ENCODE results near the gene CNGB1. TPM values are rescaled to one million over a fixed set of nuclear protein-coding genes. Genes with fewer than 3 reads are reported as not detected.
"Not testable (repeated sequence)": the region's sequence is repeated elsewhere in the genome, so short reads cannot be mapped to it uniquely, and the experiment has no call there.

The CNGB1 gene
- total RNA-seq, 2 experiments from 2014 or later = not detected

DNA sequence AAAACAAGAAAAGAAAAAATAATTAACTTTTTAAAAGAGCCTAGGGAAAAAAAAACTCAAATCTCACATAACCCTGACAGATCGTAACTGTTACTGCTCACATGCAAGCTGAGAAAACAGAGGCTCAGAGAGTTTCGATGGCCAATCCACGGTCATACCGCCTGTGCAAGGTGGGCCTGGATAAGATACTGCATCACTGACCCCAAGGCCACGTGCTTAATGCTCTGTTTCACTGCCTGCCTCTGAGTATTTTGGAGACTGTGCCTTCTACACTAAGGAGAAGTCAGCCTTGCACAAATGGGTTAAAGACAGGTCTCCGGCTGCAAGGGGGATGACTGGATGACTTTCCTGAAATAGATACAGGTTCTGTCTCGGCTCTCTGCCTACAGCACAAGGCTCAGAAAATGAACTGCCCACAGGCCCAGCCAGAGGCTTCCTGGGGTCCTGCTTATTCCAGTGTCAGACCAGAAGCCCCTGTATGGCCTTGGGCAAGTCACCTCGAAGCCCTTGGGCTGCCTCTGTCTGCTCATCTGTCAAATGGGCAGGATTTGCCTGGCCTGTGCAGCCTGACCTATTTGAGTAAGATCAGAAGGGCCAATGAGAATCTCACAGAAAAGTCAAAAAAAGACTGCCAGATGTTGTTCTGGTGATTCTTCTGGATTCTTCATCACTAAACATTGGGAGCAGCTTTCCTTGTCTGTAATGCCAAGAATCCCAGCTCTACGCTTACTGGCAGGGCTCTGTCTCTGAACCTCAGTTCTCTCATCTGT, 25.8 kb downstream of the CNGB1 start:
- intact Hi-C loops (cut with micrococcal nuclease) = no loop called here
- H3K9me3 Mint-ChIP-seq = no peaks in the 10 kb centered on the region
- CTCF ChIA-PET = no interaction called here

DNA sequence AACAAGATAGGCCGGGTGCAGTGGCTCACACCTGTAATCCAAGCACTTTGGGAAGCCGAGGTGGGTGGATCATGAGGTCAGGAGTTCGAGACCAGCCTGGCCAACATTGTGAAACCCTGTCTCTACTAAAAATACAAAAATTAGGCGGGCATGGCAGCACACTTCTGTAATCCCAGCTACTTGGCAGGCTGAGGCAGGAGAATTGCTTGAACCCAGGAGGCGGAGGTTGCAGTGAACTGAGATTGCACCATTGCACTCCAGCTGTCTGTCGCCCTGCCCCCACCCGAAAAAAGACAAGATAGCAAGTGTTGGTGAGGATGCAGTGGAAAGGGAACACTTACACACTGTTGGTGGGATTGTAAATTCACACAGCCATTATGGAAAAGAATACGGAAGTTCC, 27.5 kb downstream of the CNGB1 start:
- H3K9me3 Mint-ChIP-seq; CTCF ChIA-PET; DNase-seq; H3K27me3 Mint-ChIP-seq; H3K4me3 Mint-ChIP-seq; ATAC-seq; H3K27ac Mint-ChIP-seq; intact Hi-C loops (cut with micrococcal nuclease); H3K36me3 Mint-ChIP-seq (ENCODE audit: low read depth); H3K4me1 Mint-ChIP-seq (ENCODE audit: low read depth); POLR2A ChIA-PET: not testable (repeated sequence)

More for the DNA sequence above, 25.8 kb downstream of the CNGB1 start:
- DNase-seq = no peak
- Mint-ChIP-seq H3K4me1 (ENCODE audit: low read depth) (no peaks in the 10 kb centered on the region), H3K27me3 (peaks cover 1% of the 10 kb centered on the region), H3K27ac (no peak overlapping the region), H3K36me3 (ENCODE audit: low read depth) (no peaks in the 10 kb centered on the region), H3K4me3 (no peak overlapping the region)
- TF ChIP-seq, protein P1, sequence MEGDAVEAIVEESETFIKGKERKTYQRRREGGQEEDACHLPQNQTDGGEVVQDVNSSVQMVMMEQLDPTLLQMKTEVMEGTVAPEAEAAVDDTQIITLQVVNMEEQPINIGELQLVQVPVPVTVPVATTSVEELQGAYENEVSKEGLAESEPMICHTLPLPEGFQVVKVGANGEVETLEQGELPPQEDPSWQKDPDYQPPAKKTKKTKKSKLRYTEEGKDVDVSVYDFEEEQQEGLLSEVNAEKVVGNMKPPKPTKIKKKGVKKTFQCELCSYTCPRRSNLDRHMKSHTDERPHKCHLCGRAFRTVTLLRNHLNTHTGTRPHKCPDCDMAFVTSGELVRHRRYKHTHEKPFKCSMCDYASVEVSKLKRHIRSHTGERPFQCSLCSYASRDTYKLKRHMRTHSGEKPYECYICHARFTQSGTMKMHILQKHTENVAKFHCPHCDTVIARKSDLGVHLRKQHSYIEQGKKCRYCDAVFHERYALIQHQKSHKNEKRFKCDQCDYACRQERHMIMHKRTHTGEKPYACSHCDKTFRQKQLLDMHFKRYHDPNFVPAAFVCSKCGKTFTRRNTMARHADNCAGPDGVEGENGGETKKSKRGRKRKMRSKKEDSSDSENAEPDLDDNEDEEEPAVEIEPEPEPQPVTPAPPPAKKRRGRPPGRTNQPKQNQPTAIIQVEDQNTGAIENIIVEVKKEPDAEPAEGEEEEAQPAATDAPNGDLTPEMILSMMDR (IDR thresholded peaks at IDR 0.05) = no peak
- ATAC-seq = no peak
- POLR2A ChIA-PET = no interaction called here

DNA sequence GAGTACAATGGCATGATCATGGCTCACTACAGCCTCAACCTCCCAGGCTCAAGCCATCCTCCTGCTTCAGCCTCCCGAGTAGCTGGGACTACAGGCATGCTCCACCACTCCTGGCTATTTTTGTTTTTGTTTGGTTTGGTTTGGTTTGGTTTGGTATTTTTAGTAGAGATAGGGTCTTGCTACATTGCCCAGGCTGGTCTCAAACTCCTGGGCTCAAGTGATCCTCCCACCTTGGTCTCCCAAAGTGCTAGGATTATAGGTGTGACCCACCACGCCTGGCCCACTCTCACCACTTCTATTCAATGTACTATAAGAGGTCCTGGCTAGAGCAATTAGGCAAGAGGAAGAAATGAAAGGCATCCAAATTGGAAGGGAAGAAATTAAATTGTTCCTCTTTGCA, 29.0 kb downstream of the CNGB1 start:
- H3K9me3 Mint-ChIP-seq; H3K27me3 Mint-ChIP-seq; POLR2A ChIA-PET; intact Hi-C loops (cut with micrococcal nuclease); DNase-seq; H3K4me3 Mint-ChIP-seq; H3K4me1 Mint-ChIP-seq (ENCODE audit: low read depth); H3K27ac Mint-ChIP-seq; CTCF ChIA-PET; H3K36me3 Mint-ChIP-seq (ENCODE audit: low read depth); ATAC-seq: not testable (repeated sequence)

DNA sequence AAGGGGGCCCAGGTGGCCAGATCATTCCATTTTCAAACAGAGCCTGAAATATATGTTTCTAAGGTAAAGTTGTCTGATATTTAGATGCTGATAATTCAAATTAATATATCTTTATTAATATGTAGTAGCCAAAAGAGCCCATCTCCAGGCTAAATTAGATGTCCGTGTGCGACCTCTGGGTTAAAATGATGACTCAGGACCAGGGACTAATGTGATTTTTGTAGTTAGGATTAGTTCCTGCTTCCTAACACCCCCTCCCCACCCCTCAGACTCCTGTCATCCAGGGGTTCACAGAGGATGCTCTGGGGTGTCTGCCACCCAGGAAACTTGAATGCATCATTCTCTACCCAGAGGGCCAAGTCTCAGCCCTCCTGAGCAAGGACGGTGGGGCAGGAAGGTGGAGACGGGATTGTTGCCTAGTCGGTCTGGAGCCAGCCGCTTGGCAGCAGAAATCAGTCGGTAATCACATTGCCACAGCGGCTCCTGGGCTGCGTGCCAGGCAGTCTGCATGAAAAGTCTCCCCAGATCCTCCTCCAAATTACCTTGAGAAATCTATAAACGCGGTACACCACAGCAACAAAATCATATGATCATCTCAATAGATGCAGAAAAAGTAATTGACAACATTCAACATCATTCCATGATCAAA, 29.8 kb downstream of the CNGB1 start:
- ChIA-PET POLR2A (no interaction called here), CTCF (no interaction called here)
- no peak overlapping the region for H3K4me3 Mint-ChIP-seq
- intact Hi-C loops (cut with micrococcal nuclease) = no loop called here
- ATAC-seq = no peak
- H3K9me3 Mint-ChIP-seq = no peaks in the 10 kb centered on the region
- H3K36me3 Mint-ChIP-seq (ENCODE audit: low read depth) = no peaks in the 10 kb centered on the region
- no peak overlapping the region for H3K27ac Mint-ChIP-seq
- no peak for DNase-seq
- no peaks in the 10 kb centered on the region for H3K4me1 Mint-ChIP-seq (ENCODE audit: low read depth)
- peaks cover 1% of the 10 kb centered on the region for H3K27me3 Mint-ChIP-seq
- TF ChIP-seq, protein P1 (IDR thresholded peaks at IDR 0.05) = no peak

DNA sequence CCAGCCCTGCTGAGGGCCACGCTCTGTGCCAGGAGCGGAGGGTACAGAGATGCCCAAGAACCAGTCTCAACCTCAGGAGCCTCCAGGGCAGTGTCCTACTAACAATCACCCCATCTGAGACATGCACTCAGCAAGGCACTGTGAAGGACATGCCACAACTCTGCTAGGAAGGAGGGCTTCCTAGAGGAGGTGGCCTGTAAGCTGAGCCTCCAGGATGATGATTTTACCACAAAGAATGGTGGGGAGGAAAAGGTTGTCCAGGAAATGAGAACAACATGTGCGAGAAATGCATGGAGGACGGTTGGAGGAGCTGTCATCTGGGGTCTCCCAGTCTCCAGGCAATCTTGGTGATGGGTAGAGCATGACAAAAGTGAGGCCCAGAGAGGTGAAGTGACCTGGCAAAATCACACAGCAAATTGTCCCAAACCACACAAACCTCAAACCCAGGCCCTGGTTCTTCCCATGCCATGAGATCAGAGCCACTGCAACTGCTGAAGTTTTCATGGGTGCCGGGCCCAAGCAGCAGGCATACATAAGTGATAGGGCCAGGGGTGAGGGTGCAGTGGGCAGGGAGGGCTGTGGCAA, 30.5 kb downstream of the CNGB1 start:
- ChIA-PET CTCF (no interaction called here), POLR2A (no interaction called here)
- H3K4me3 Mint-ChIP-seq = no peak overlapping the region
- no peak for DNase-seq
- no peak overlapping the region for H3K27ac Mint-ChIP-seq
- H3K27me3 Mint-ChIP-seq = peaks cover 1% of the 10 kb centered on the region
- intact Hi-C loops (cut with micrococcal nuclease) = no loop called here
- no peaks in the 10 kb centered on the region for H3K9me3 Mint-ChIP-seq
- no peak for ATAC-seq
- TF ChIP-seq, protein P1 (IDR thresholded peaks at IDR 0.05) = no peak
- no peaks in the 10 kb centered on the region for H3K36me3 Mint-ChIP-seq (ENCODE audit: low read depth)
- no peaks in the 10 kb centered on the region for H3K4me1 Mint-ChIP-seq (ENCODE audit: low read depth)

DNA sequence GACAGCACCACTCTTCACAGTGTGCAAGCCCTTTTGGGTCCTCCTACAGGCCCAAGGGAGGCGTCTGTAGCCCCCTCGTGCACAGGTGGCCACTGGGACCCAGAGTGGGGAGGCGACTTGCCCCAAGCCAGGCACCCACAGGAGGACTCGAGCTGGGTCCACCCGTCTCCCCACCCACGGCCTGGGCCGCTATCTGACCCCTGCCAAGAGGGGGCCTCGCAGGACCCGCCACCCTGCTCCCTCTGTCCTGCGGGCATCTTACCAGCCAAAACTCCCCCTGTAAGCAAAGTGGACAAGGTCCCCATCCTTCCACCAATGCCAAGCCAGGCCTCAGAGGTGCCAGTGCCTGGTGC, 31.1 kb downstream of the CNGB1 start:
- H3K36me3 Mint-ChIP-seq (ENCODE audit: low read depth) = no peaks in the 10 kb centered on the region
- TF ChIP-seq, protein P1 (IDR thresholded peaks at IDR 0.05) = no peak
- H3K27me3 Mint-ChIP-seq = peaks cover 1% of the 10 kb centered on the region
- H3K4me1 Mint-ChIP-seq (ENCODE audit: low read depth) = no peaks in the 10 kb centered on the region
- ChIA-PET POLR2A (no interaction called here), CTCF (interaction anchor here (0.9 kb wide), 1 partner anchor 37 kb away, joined by 3 read pairs; a partner anchor contains a TSS)
- H3K4me3 Mint-ChIP-seq = no peak overlapping the region
- H3K9me3 Mint-ChIP-seq = no peaks in the 10 kb centered on the region
- H3K27ac Mint-ChIP-seq = no peak overlapping the region
- ATAC-seq = no peak
- intact Hi-C loops (cut with micrococcal nuclease) = no loop called here
- DNase-seq = no peak
